ENCODE data around the gene BUD13.

The BUD13 gene

GRCh38 chr11:116800610-116801009 is 27.8 kb upstream of the BUD13 start:
- no peak for TF ChIP-seq CTCF (IDR thresholded peaks at IDR 0.05; ENCODE audit: low read length, missing control alignments)
- no peak for DNase-seq (ENCODE audit: low read depth)
- no peak overlapping the region for H3K4me3 ChIP-seq (replicated peaks; ENCODE audit: low read depth, low read length)

- no peak for DNase-seq (ENCODE audit: low read depth)
- H3K4me3 ChIP-seq (replicated peaks; ENCODE audit: low read depth, low read length): no peak overlapping the region
- no peak for TF ChIP-seq CTCF (IDR thresholded peaks at IDR 0.05; ENCODE audit: low read length, missing control alignments)
These were observed 25.6 kb upstream of the BUD13 start for GRCh38 chr11:116798368-116798767.

- TF ChIP-seq CTCF (IDR thresholded peaks at IDR 0.05; ENCODE audit: low read length, missing control alignments): no peak
- no peak for DNase-seq (ENCODE audit: low read depth)
- H3K4me3 ChIP-seq (replicated peaks; ENCODE audit: low read depth, low read length): no peak overlapping the region
These were observed 25.0 kb upstream of the BUD13 start for GRCh38 chr11:116797816-116798215.

GRCh38 chr11:116796548-116796947 is 23.8 kb upstream of the BUD13 start:
- DNase-seq (ENCODE audit: low read depth): no peak
- no peak for TF ChIP-seq CTCF (IDR thresholded peaks at IDR 0.05; ENCODE audit: low read length, missing control alignments)
- no peak overlapping the region for H3K4me3 ChIP-seq (replicated peaks; ENCODE audit: low read depth, low read length)

- TF ChIP-seq CTCF (IDR thresholded peaks at IDR 0.05; ENCODE audit: low read length, missing control alignments): no peak
- DNase-seq (ENCODE audit: low read depth): no peak
- no peak overlapping the region for H3K4me3 ChIP-seq (replicated peaks; ENCODE audit: low read depth, low read length)
These were observed 22.1 kb upstream of the BUD13 start for GRCh38 chr11:116794851-116795250.

- peak; percentile 43 for DNase-seq (ENCODE audit: low read depth)
- no peak for TF ChIP-seq CTCF (IDR thresholded peaks at IDR 0.05; ENCODE audit: low read length, missing control alignments)
These were observed 20.9 kb upstream of the BUD13 start for GRCh38 chr11:116793772-116794097.

GRCh38 chr11:116792869-116793771 is 20.3 kb upstream of the BUD13 start:
- H3K4me3 ChIP-seq (replicated peaks; ENCODE audit: low read depth, low read length): no peak overlapping the region
- no peak for TF ChIP-seq CTCF (IDR thresholded peaks at IDR 0.05; ENCODE audit: low read length, missing control alignments)
- peak; percentile 54 for DNase-seq (ENCODE audit: low read depth)

More at GRCh38 chr11:116793772-116794097, 20.9 kb upstream of the BUD13 start:
- no peak overlapping the region for H3K4me3 ChIP-seq (replicated peaks; ENCODE audit: low read depth, low read length)

All from fibroblast of pulmonary artery (primary cell).